ENCODE data around the gene DUSP10. TPM values are rescaled to one million over a fixed set of nuclear protein-coding genes. Genes with fewer than 3 reads are reported as not detected.

Gene DUSP10
- polyA plus RNA-seq, 4 donors, result 3.1 to 4.1 (median 3.7) TPM

DNA sequence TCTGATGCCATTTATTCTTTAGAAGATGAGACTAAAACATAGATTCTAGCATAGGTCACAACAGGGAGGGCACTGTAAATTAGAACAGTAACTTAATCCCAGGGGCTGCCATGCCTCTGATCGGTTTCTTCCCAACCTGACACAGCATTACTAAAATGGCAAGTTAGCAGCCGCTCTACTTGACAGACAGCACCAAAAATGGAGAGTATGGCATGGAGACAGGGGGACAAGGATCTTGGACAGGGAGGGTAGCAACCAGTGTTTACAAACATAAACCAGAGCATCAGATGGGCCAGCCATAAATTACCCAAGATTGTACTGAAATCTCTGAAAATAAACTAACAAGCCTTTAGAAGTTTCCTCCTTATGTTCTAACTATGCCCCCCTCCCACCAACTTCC, 5.9 kb downstream of the DUSP10 start:
- no peak for DNase-seq (ENCODE audit: low read depth in 4 of 4, low spot score in 3 of 4)

GRCh38 chr1:221734187-221734586, 7.7 kb downstream of the DUSP10 start:
- no peak for DNase-seq (ENCODE audit: low read depth in 4 of 4, low spot score in 3 of 4)

GRCh38 chr1:221732052-221732451, 9.8 kb downstream of the DUSP10 start:
- DNase-seq (ENCODE audit: low read depth in 4 of 4, low spot score in 3 of 4), result no peak

- DNase-seq (ENCODE audit: low read depth in 4 of 4, low spot score in 3 of 4), result no peak
Measured at GRCh38 chr1:221729771-221730330, 12.0 kb downstream of the DUSP10 start.

GRCh38 chr1:221728037-221728505, 13.8 kb downstream of the DUSP10 start:
- no peak for DNase-seq (ENCODE audit: low read depth in 4 of 4, low spot score in 3 of 4)

DNA sequence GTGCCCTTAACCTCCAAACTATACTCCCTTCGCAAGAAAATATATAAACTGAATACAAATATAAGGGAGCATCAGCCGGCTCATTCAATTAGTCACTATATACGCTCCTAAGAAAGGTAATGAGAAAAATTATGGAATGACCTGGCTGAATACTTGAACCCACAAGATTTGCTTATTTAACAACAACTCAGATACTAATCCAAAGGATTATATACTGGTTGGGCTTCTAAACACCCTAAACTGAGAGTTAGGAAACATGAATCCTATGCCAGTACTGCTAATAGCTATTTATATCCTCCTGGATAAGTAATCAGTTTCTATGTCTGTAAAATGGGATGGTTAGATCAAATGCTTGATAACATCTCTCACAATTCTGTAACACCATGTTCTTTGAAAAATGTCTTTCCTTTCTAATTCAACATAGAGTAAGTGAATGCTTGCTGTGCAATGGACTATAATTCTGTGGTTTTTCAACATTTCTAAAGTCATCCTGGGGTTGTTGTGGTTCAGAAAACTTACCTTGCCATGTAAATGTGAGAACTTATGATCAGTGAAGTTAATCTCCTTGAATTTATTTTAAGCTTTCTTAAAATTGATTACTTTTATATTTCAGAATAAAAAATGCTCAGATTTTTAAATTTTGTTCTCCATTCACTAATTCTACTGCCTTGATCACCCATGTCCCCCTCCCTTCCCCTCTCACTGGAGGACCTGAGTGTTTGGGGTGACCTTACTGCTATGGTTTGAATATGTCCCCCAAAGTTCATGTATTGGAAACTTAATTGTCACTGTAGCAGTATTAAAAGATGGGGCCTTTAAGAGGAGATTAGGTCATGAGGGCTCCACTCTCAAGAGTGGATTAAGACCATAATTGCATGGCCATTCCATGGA, 14.5 kb downstream of the DUSP10 start:
- no peak for DNase-seq (ENCODE audit: low read depth in 4 of 4, low spot score in 3 of 4)

DNA sequence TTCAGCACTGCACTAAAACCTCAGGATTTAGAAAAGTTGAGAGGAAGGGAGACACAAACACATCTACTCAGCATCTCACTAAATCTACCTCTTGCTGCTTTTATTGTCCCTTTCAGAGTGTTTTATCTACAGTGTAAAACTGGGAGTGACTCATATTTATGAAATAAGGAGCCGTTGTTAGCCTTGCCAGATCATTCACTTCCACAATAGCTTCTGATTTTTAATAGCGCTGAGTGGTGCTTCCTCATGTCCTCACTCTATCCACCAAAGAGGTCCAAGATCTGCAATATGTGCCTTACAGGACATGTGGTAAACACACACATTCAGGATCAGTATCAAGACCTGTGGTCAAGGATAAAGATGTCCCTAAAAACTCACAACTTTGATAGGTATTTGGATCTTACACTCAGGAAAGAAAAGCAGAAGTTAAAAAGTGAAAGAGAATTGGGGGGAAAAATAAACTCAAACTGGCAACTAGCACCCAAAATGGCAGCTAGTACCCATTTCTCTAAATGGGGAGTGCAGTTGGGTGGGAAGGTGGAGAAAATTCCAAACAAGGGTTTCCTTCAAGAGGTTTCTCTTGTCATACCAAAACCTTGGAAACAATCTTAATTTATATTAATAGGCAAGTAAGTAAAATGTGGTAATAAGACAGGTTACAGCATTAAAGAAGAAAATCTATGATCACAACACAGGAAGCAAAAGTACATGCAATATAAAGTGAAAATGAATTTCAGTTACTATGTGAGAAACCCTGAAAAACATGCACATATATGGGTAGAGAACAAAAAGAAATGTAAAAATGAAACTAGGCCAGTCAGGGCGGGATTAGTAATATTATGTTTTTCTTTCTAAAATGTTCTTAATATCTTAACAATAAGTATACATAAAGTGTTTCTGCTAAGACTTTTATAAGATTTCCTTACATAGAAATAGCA, 15.9 kb downstream of the DUSP10 start:
- DNase-seq (ENCODE audit: low read depth in 4 of 4, low spot score in 3 of 4), result no peak

DNA sequence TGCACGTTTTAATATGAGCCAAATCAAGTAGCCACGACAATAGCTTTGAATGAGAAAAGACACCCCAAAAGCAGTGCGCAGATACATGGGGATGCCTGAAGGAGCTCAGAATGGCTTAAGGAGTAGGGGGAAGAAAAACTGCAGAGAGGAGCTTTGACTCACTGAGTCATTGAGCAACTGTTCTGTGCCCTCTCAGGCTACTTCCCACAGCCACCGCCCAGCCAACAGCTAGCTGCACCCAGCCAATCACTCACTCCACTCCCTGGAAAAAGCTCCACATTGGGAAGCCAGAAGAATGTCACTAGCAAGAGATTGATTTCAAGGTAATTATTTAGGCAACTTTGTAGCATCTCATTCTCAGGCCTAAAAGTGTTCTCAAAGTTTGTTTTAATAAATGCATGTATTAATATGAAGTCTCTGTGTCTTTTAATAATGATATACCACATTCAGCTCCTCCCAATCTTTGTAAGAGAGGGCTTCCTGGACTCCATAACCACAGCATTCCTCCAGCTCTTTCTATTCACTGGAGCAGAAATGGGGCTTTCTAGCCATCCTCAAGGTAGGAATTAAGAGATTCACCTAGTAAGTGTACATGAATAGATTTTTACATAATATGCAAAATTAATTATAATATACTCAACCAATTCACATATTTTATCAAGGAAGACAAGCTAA, 16.8 kb downstream of the DUSP10 start:
- DNase-seq (ENCODE audit: low read depth in 4 of 4, low spot score in 3 of 4), result no peak

- DNase-seq (ENCODE audit: low read depth in 4 of 4, low spot score in 3 of 4), result no peak
Measured at GRCh38 chr1:221723848-221724236, 18.0 kb downstream of the DUSP10 start.

GRCh38 chr1:221723018-221723847, 18.7 kb downstream of the DUSP10 start:
- DNase-seq (ENCODE audit: low read depth in 4 of 4, low spot score in 3 of 4), result no peak

DNA sequence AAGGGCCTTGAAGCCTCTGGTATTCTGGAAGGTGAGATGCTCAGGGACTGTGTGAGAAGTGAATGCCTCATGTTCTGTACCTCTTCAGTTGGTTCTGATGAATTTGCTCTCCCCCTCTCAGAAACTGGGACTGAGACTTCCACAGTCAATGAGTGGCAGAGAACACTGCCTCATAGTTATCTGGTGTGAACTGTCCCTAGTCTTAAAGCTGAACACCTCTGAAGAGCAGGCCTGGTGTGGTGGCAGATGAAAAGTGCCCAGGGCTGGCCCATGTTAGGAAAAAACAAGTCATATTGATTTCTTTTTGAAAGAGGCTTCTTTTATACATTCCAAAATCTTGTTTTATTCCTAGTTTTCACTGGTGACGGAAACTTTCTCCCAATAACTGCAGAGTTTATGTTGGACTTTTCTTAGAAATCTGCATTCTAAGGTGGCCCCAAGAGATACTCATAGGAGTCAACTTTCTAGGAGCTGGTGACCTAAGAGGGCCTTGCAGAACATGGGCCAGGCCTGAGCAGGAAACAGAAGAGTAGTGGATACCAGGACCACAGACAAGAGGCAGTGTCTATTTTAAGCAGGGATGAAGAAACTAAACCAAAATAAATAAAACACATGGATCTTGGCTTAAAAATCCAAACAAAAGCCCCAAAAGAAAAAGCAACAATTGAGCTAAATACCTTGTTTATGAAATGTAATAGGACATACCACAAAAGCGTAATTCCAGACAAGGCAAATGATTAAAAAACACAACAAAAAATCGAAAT, 19.5 kb downstream of the DUSP10 start:
- no peak for DNase-seq (ENCODE audit: low read depth in 4 of 4, low spot score in 3 of 4)

- no peak for DNase-seq (ENCODE audit: low read depth in 4 of 4, low spot score in 3 of 4)
Measured at GRCh38 chr1:221720545-221720944, 21.3 kb downstream of the DUSP10 start.

- DNase-seq (ENCODE audit: low read depth in 4 of 4, low spot score in 3 of 4), result no peak
Measured at GRCh38 chr1:221719987-221720386, 21.9 kb downstream of the DUSP10 start.

GRCh38 chr1:221719278-221719597, 22.7 kb downstream of the DUSP10 start:
- DNase-seq (ENCODE audit: low read depth in 4 of 4, low spot score in 3 of 4), result no peak

DNA sequence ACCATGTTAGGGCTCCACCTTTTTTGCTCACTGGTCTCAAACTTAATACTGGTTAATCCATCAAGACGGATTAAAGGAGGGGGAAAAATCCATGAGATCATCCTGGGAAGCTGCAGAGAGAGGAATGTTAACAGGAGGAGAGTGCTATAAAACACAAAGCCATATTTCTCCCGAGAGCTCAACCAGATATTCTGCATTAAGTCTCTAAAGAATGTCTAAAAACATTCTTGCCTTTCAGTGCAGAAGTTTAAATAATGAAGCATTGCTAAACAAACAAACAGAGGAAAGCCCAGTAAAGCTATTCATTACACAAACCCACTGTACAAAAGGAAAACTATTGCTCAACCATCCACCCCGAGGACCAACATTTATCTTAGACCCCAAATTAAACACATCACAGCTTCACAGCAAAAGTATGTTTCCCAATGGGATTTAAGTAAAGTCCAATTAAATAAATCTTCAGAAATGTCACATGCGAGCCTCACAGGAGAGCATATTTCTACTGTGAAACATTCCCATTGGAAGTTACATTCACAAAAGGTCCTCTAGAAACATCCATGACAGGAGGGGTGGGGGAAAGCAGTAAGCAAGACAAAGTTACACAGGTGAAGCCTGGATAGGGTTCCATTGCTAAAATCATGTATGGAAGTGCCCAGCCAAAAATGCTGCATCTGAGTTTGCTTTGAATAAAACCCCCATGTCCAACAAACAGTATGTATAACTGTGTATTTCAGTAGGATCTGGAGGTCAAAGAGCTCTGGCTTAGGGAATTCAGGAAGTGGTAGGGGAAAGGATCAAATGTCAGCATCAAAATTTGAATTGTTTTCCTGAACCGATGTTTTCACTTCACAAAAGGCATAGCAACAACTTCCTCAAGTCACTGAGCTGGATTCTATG, 23.3 kb downstream of the DUSP10 start:
- DNase-seq (ENCODE audit: low read depth in 4 of 4, low spot score in 3 of 4), result peak in 2 of 4 donors; percentile 35 to 57

DNA sequence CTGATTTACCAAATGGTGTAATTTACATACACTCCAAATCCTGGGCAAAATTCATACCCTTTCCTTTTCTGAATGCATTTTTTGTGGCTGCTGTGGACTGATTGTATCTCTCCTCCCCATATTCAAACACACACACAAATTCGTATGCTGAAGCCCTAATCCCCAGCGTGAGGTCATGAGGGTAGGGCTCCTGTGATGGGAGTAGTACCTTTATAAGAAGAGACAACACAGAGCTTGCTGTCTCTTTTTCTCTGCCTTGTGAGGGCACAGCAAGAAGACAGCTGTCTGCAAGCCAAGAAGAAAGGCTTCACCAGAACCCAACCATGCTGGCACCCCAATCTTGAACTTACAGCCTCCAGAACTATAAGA, 24.4 kb downstream of the DUSP10 start:
- no peak for DNase-seq (ENCODE audit: low read depth in 4 of 4, low spot score in 3 of 4)

- no peak for DNase-seq (ENCODE audit: low read depth in 4 of 4, low spot score in 3 of 4)
Measured at GRCh38 chr1:221716713-221717484, 25.0 kb downstream of the DUSP10 start.

All from right renal pelvis (tissue), 4 donors.